Psoas muscle (tissue), 8 donors: ENCODE results near the gene ZDHHC4. TPM values are rescaled to one million over a fixed set of nuclear protein-coding genes. Genes with fewer than 3 reads are reported as not detected.

ENCODE experiments used
- ATAC-seq, 4 donors: fragments of 200-7000 bp; cut with Tn5 transposase; one replicate each; pipeline ENCODE4 v1.9.1; 2020; ENCODE audit warnings: moderate library complexity in 3 of 4, mild to moderate bottlenecking in 2 of 4
- DNase-seq, 2 donors: peaks; one replicate each; pipeline ENCODE4 v3.0.0-alpha.2; 2020
- H3K27ac ChIP-seq: fragments of 200-600 bp; one replicate; pipeline ENCODE4 v1.8.0; 2022
- H3K27me3 ChIP-seq, 3 donors: fragments of 200-600 bp in 1 of 3; one replicate each; pipeline versions ENCODE4 v1.6.1 to v1.8.0; 2013 to 2022; ENCODE audit warnings: low read length in 2 of 3, mild to moderate bottlenecking in 2 of 3, moderate library complexity in 1 of 3; ENCODE audit not compliant: insufficient read depth in 3 of 3
- H3K36me3 ChIP-seq, 2 donors: fragments of 200-600 bp in 1 of 2; one replicate each; pipeline versions ENCODE4 v1.6.1 to v1.8.0; 2013 to 2022; ENCODE audit warnings: low read depth in 1 of 2, mild to moderate bottlenecking in 1 of 2, moderate library complexity in 1 of 2; ENCODE audit not compliant: insufficient read depth in 1 of 2
- H3K4me1 ChIP-seq: fragments of 200-600 bp; one replicate; pipeline ENCODE4 v1.8.0; 2022
- H3K4me3 ChIP-seq: fragments of 200-600 bp; one replicate; pipeline ENCODE4 v1.8.0; 2022; ENCODE audit warnings: mild to moderate bottlenecking
- H3K9me3 ChIP-seq: fragments of 200-600 bp; one replicate; pipeline ENCODE4 v1.8.0; 2022
- CTCF ChIP-seq: fragments of 200-600 bp; IDR thresholded peaks from one replicate; pipeline ENCODE4 v1.8.0; 2022; ENCODE audit warnings: antibody characterized with exemption
- WGBS, 3 donors: extraction: QIAGEN DNeasy Blood & Tissue Kit; methylation state at CpG; one replicate each; pipeline versions ENCODE4 v1.1.6 to v1.1.7; 2013; 5-methylcytosine and 5-hydroxymethylcytosine counted together
- intact Hi-C, 2 donors: fragments of 100-400 bp; cut with DNase I; formaldehyde crosslinking; loops; one replicate each; pipeline versions ENCODE4 v1.11.0 to v1.14.2; 2022
- polyA plus RNA-seq, 3 donors: library from polyadenylated mRNA; stranded (reverse); fragments of 200-250 nt; gene quantifications; one replicate each; pipeline ENCODE4 v1.2.3, GENCODE V29; 2013
- total RNA-seq, 4 donors: library from RNA; stranded (reverse); fragmentation: NEBNext Ultra II Directional in 2 of 4; extraction: Animal tissue kit (Norgen Biotek cat#: 25700) in 2 of 4; gene quantifications; one replicate each; pipeline versions ENCODE4 v1.2.1 to v1.2.4, GENCODE V29; 2021 to 2023
- donor health status: healthy with polysubstance abuse.
- donor health status: DM: no; HTN: no; CAD: no; lungs with moderate emphysema.
- donor health status: Bipolar disorder and iron deficiency.
- donor health status: healthy.
- donor health status: DM: yes; HTN: yes; CAD: no.
- donor health status: DM: no; HTN: no; CAD: no.
- donor health status: DM: no; HTN: no; CAD: no.
- donor health status: DM: yes; HTN: yes; CAD: no.

ZDHHC4 gene
- total and polyA plus RNA-seq, 7 donors = 46.7 to 112 (median 60.0) TPM

GRCh38 chr7:6559896-6560295 is 17.4 kb upstream of the ZDHHC4 start:
- TF ChIP-seq CTCF = no peak
- no peaks in the 10 kb centered on the region for H3K27me3 ChIP-seq
- H3K27ac ChIP-seq = no peak overlapping the region
- no peak for DNase-seq
- WGBS, 3 donors = 28 to 45% (median 31%) methylated on average over 3 of the region's 3 CpGs
- ATAC-seq = no peak
- no peak overlapping the region for H3K4me3 ChIP-seq
- intact Hi-C loops = no loop called here
- no peaks in the 10 kb centered on the region for H3K36me3 ChIP-seq
- no peaks in the 10 kb centered on the region for H3K9me3 ChIP-seq
- H3K4me1 ChIP-seq = no peaks in the 10 kb centered on the region

DNA sequence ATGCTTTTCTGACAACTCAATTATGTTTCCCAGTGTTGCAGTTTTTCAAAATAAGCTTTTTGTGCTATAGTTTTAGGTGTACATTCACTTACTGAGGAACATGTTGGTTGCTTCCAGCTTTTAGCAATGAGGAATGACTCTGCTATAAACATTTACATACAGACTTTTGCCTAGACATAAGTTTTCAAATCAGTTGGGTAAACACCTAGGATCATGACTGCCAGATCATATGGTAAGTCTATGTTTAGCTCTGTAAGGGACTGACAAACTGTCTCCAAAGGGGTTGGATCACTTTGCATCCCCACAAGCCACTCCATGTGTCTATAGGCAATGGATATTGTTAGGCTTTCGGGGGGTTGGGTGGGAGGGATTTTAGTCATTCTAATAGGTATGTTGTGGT is 15.1 kb upstream of the ZDHHC4 start:
- Histone ChIP-seq H3K27me3 (no peaks in the 10 kb centered on the region), H3K27ac (no peak overlapping the region), H3K36me3 (no peaks in the 10 kb centered on the region), H3K4me1 (no peaks in the 10 kb centered on the region), H3K4me3 (no peak overlapping the region), H3K9me3 (no peaks in the 10 kb centered on the region)
- intact Hi-C loops = no loop called here
- no peak for TF ChIP-seq CTCF
- ATAC-seq (no peak), DNase-seq (no peak)
- 84 to 95% (median 91%) methylated on average over 1 of the region's 1 CpG for WGBS, 3 donors

- intact Hi-C loops = no loop called here
Observed at GRCh38 chr7:6563936-6564770, 13.1 kb upstream of the ZDHHC4 start.

GRCh38 chr7:6565655-6566054 is 11.6 kb upstream of the ZDHHC4 start:
- H3K4me3 ChIP-seq = no peak overlapping the region
- no peaks in the 10 kb centered on the region for H3K36me3 ChIP-seq
- DNase-seq (no peak), ATAC-seq (no peak)
- no peaks in the 10 kb centered on the region for H3K4me1 ChIP-seq
- no peaks in the 10 kb centered on the region for H3K9me3 ChIP-seq
- no peaks in the 10 kb centered on the region for H3K27me3 ChIP-seq
- TF ChIP-seq CTCF = no peak
- H3K27ac ChIP-seq = no peak overlapping the region
- intact Hi-C loops = no loop called here
- 83 to 88% (median 87%) methylated on average over 4 of the region's 4 CpGs for WGBS, 3 donors

More at GRCh38 chr7:6563936-6564770, 13.1 kb upstream of the ZDHHC4 start:
- Histone ChIP-seq H3K36me3 (no peaks in the 10 kb centered on the region), H3K9me3 (no peaks in the 10 kb centered on the region), H3K27ac (no peak overlapping the region), H3K4me1 (no peaks in the 10 kb centered on the region), H3K4me3 (no peak overlapping the region), H3K27me3 (no peaks in the 10 kb centered on the region)
- ATAC-seq (no peak), DNase-seq (no peak)
- TF ChIP-seq CTCF = no peak
- 44 to 55% (median 45%) methylated on average over 12 of the region's 12 CpGs for WGBS, 3 donors
